SH-SY5Y (cell line): ENCODE measurements around the gene PLA2G2F.

ENCODE experiments used
- GATA2 ChIP-seq: IDR thresholded peaks from 2 replicates; pipeline ENCODE4 v1.6.1; 2011; ENCODE audit warnings: mild to moderate bottlenecking, low read depth, low read length
- GATA3 ChIP-seq: IDR thresholded peaks from 2 replicates; pipeline ENCODE4 v1.6.1; 2011; ENCODE audit warnings: low read depth, mild to moderate bottlenecking, low read length, moderate library complexity

- TF ChIP-seq GATA2 (no peak), GATA3 (no peak)
Measured at GRCh38 chr1:20138346-20138745, 777 bp upstream of the PLA2G2F start.
